ENCODE results near the gene CCDC28B. TPM values are rescaled to one million over a fixed set of nuclear protein-coding genes. Genes with fewer than 3 reads are reported as not detected.
A peak's percentile ranks its signal among the peaks of the same experiment; 100 is the strongest.

CCDC28B gene
- total and polyA plus RNA-seq, 2 of the 13 experiments (the other 11 are each of a cell fraction or from before 2014, with no cell fraction given), result 2.6 to 3.5 TPM

GRCh38 chr1:32179443-32180185, 20.8 kb upstream of the CCDC28B start, which contains the start of gene TXLNA (continued):
- TF ChIP-seq CCDC6 (CRISPR knock-in tag; IDR thresholded peaks at IDR 0.05) (peak; percentile 89; the same call in 1 of the 2 replicates), SMARCC2 (IDR thresholded peaks at IDR 0.05) (no peak), PTBP1 (IDR thresholded peaks at IDR 0.05; ENCODE audit: low read depth, low read length, poor library complexity, severe bottlenecking) (no peak), SAP130 (CRISPR knock-in tag; IDR thresholded peaks at IDR 0.05; ENCODE audit: low read depth) (peak; percentile 66), MYPOP (CRISPR knock-in tag; IDR thresholded peaks at IDR 0.05) (peak; percentile 54; the same call in 1 of the 2 replicates), ZFP36L1 (CRISPR knock-in tag; IDR thresholded peaks at IDR 0.05) (peak; percentile 40; the same call in 1 of the 2 replicates), KMT2A (CRISPR knock-in tag; IDR thresholded peaks at IDR 0.05) (peak; percentile 53; the same call in 1 of the 2 replicates), MXI1 (IDR thresholded peaks at IDR 0.05; ENCODE audit: borderline replicate concordance, low read depth, low read length) (peak; percentile 69; the same call in 2 of the 3 replicates), GABPB1 (CRISPR knock-in tag; IDR thresholded peaks at IDR 0.05) (peak; percentile 94), ZNF33A (CRISPR knock-in tag; IDR thresholded peaks at IDR 0.05; ENCODE audit: borderline replicate concordance) (no peak), XBP1 (CRISPR knock-in tag; IDR thresholded peaks at IDR 0.05) (no peak), FIP1L1 (IDR thresholded peaks at IDR 0.05; ENCODE audit: borderline replicate concordance, insufficient read depth, low read depth, low read length) (no peak), CENPT (CRISPR knock-in tag; IDR thresholded peaks at IDR 0.05; ENCODE audit: low read depth) (peak; percentile 58; the same call in 1 of the 2 replicates), MAX (IDR thresholded peaks at IDR 0.05) (peak; percentile 99), ZNF713 (CRISPR knock-in tag; IDR thresholded peaks at IDR 0.05) (peak; percentile 79; the same call in 1 of the 2 replicates), CHD4 (IDR thresholded peaks at IDR 0.05; ENCODE audit: borderline replicate concordance, low read length) (no peak; the same call in 1 of the 2 replicates), ARNTL (CRISPR knock-in tag; IDR thresholded peaks at IDR 0.05) (no peak), ZNF460 (CRISPR knock-in tag; IDR thresholded peaks at IDR 0.05; ENCODE audit: borderline replicate concordance) (peak; percentile 20; the same call in 1 of the 2 replicates), STAT5B (CRISPR knock-in tag; IDR thresholded peaks at IDR 0.05) (no peak)
- TF ChIP-seq, protein P1, sequence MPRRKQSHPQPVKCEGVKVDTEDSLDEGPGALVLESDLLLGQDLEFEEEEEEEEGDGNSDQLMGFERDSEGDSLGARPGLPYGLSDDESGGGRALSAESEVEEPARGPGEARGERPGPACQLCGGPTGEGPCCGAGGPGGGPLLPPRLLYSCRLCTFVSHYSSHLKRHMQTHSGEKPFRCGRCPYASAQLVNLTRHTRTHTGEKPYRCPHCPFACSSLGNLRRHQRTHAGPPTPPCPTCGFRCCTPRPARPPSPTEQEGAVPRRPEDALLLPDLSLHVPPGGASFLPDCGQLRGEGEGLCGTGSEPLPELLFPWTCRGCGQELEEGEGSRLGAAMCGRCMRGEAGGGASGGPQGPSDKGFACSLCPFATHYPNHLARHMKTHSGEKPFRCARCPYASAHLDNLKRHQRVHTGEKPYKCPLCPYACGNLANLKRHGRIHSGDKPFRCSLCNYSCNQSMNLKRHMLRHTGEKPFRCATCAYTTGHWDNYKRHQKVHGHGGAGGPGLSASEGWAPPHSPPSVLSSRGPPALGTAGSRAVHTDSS (CRISPR knock-in tag; conservative IDR thresholded peaks at IDR 0.05), result no peak
- TF ChIP-seq, protein P2, sequence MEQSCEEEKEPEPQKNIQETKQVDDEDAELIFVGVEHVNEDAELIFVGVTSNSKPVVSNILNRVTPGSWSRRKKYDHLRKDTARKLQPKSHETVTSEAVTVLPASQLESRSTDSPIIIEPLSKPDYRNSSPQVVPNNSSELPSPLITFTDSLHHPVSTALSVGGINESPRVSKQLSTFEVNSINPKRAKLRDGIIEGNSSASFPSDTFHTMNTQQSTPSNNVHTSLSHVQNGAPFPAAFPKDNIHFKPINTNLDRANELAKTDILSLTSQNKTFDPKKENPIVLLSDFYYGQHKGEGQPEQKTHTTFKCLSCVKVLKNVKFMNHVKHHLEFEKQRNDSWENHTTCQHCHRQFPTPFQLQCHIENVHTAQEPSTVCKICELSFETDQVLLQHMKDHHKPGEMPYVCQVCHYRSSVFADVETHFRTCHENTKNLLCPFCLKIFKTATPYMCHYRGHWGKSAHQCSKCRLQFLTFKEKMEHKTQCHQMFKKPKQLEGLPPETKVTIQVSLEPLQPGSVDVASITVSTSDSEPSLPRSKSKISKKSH (CRISPR knock-in tag; IDR thresholded peaks at IDR 0.05; ENCODE audit: borderline replicate concordance), result peak; percentile 83; the same call in 1 of the 2 replicates
- TF ChIP-seq, protein P3, sequence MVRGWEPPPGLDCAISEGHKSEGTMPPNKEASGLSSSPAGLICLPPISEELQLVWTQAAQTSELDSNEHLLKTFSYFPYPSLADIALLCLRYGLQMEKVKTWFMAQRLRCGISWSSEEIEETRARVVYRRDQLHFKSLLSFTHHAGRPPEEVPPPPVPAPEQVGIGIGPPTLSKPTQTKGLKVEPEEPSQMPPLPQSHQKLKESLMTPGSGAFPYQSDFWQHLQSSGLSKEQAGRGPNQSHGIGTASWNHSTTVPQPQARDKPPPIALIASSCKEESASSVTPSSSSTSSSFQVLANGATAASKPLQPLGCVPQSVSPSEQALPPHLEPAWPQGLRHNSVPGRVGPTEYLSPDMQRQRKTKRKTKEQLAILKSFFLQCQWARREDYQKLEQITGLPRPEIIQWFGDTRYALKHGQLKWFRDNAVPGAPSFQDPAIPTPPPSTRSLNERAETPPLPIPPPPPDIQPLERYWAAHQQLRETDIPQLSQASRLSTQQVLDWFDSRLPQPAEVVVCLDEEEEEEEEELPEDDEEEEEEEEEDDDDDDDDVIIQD (CRISPR knock-in tag; IDR thresholded peaks at IDR 0.05; ENCODE audit: low read depth), result peak; percentile 33; the same call in 1 of the 2 replicates
- TF ChIP-seq, protein P4, sequence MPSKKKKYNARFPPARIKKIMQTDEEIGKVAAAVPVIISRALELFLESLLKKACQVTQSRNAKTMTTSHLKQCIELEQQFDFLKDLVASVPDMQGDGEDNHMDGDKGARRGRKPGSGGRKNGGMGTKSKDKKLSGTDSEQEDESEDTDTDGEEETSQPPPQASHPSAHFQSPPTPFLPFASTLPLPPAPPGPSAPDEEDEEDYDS (CRISPR knock-in tag; IDR thresholded peaks at IDR 0.05), result peak; percentile 65; the same call in 1 of the 2 replicates
